SU-DHL-6 (cell line): ENCODE data around the gene SERTAD3.

Source experiments
- H2AFZ ChIP-seq: fragments of 200-600 bp; sonication (generic); 2 replicates; pipeline ENCODE4 v1.6.1; 2014; ENCODE audit warnings: low read depth, mild to moderate bottlenecking, moderate library complexity, mixed read lengths, antibody characterized with exemption, low read length; ENCODE audit not compliant: severe bottlenecking
- H3F3A ChIP-seq: fragments of 200-600 bp; shearing (Covaris generic); 2 replicates; pipeline ENCODE4 v1.6.0; 2016; ENCODE audit warnings: antibody characterized with exemption, mild to moderate bottlenecking; ENCODE audit not compliant: insufficient read depth
- H3K27ac ChIP-seq: fragments of 200-600 bp; sonication (generic); 2 replicates; pipeline ENCODE4 v1.5.1; 2016; ENCODE audit warnings: low read depth, mild to moderate bottlenecking, low read length, moderate library complexity, mixed read lengths
- H3K27me3 ChIP-seq: fragments of 200-600 bp; sonication (generic), shearing (Covaris generic); 2 replicates; pipeline ENCODE4 v1.6.0; 2014; ENCODE audit warnings: mild to moderate bottlenecking, low read length
- H3K36me3 ChIP-seq: fragments of 200-600 bp; sonication (generic); 2 replicates; pipeline ENCODE4 v1.6.1; 2014; ENCODE audit warnings: mild to moderate bottlenecking, low read length, mixed read lengths
- H3K4me2 ChIP-seq: fragments of 300-600, 200-600 bp; shearing (Covaris generic), sonication (generic); 2 replicates; pipeline ENCODE4 v1.6.0; 2014; ENCODE audit warnings: low read length, low read depth, mild to moderate bottlenecking; ENCODE audit not compliant: poor library complexity, severe bottlenecking
- H3K4me3 ChIP-seq: fragments of 200-600 bp; sonication (generic); 2 replicates; pipeline ENCODE4 v1.5.1; 2014; ENCODE audit warnings: antibody characterized with exemption, low read length, mild to moderate bottlenecking, mixed read lengths; ENCODE audit not compliant: insufficient read depth, poor library complexity, severe bottlenecking
- H3K79me2 ChIP-seq: fragments of 200-600 bp; sonication (generic); 2 replicates; pipeline ENCODE4 v1.6.1; 2014; ENCODE audit warnings: mild to moderate bottlenecking, low read length, moderate library complexity; ENCODE audit not compliant: insufficient read depth
- H3K9ac ChIP-seq: fragments of 200-600 bp; sonication (generic); 2 replicates; pipeline ENCODE4 v1.7.0; 2014; ENCODE audit warnings: mild to moderate bottlenecking, low read length
- H3K9me2 ChIP-seq: fragments of 200-600 bp; sonication (generic); replicated peaks from 2 replicates; pipeline ENCODE4 v1.6.1; 2014; ENCODE audit warnings: low read length; ENCODE audit not compliant: insufficient read depth
- H3K9me3 ChIP-seq: fragments of 200-600 bp; sonication (generic); 2 replicates; pipeline ENCODE4 v1.6.1; 2014; ENCODE audit warnings: low read length, mixed read lengths; ENCODE audit not compliant: insufficient read depth
- H4K20me1 ChIP-seq: fragments of 200-600 bp; sonication (generic); 2 replicates; pipeline ENCODE4 v1.6.1; 2014; ENCODE audit warnings: low read depth, mild to moderate bottlenecking, antibody characterized with exemption, low read length, moderate library complexity, mixed read lengths
- EZH2phosphoT487 ChIP-seq: fragments of 200-600 bp; sonication (generic), shearing (Covaris generic); conservative IDR thresholded peaks from 2 replicates; pipeline ENCODE4 v1.6.1; 2018; ENCODE audit warnings: mild to moderate bottlenecking, antibody characterized with exemption, low read length, moderate library complexity, mixed read lengths
- TF ChIP-seq, protein P1 (sequence below): fragments of 200-600 bp; sonication (generic); IDR thresholded peaks from one replicate; pipeline ENCODE4 v1.5.1; 2017; ENCODE audit warnings: antibody characterized with exemption, mild to moderate bottlenecking, low read length, moderate library complexity; ENCODE audit not compliant: insufficient read depth, poor library complexity, severe bottlenecking

Gene SERTAD3

DNA sequence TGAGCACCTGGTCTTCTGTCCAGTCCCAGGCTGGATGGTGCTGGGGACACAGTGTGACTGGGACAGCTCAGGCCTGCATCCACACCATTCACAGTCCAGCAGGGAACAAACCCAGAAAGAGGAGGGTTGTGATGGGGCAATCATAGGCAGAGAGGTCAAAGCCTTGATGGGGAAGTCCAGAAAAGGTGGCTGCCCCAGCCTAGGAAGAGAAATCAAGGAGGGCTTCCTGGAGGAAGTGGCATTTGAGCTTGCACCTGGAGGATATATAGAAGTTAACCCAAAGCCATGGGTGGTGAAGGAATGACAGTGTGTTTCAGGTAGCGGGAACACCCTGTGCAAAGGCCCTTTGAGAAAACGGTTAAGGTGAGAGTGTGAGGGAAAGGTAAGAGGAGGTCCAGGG lies 28.4 kb downstream of the SERTAD3 start:
- Histone ChIP-seq H3K4me3 (no peak overlapping the region), H3K27ac (no peak overlapping the region), H3K27me3 (no peaks in the 10 kb centered on the region), H3K9me2 (no peaks in the 10 kb centered on the region), H3K36me3 (no peaks in the 10 kb centered on the region), H3F3A (no peaks in the 10 kb centered on the region), H3K4me2 (no peak overlapping the region), H3K79me2 (no peaks in the 10 kb centered on the region), H2AFZ (no peak overlapping the region), H4K20me1 (no peaks in the 10 kb centered on the region), H3K9me3 (no peaks in the 10 kb centered on the region), H3K9ac (no peak overlapping the region)
- no peak for TF ChIP-seq EZH2phosphoT487
- TF ChIP-seq, protein P1, sequence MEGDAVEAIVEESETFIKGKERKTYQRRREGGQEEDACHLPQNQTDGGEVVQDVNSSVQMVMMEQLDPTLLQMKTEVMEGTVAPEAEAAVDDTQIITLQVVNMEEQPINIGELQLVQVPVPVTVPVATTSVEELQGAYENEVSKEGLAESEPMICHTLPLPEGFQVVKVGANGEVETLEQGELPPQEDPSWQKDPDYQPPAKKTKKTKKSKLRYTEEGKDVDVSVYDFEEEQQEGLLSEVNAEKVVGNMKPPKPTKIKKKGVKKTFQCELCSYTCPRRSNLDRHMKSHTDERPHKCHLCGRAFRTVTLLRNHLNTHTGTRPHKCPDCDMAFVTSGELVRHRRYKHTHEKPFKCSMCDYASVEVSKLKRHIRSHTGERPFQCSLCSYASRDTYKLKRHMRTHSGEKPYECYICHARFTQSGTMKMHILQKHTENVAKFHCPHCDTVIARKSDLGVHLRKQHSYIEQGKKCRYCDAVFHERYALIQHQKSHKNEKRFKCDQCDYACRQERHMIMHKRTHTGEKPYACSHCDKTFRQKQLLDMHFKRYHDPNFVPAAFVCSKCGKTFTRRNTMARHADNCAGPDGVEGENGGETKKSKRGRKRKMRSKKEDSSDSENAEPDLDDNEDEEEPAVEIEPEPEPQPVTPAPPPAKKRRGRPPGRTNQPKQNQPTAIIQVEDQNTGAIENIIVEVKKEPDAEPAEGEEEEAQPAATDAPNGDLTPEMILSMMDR = no peak

DNA sequence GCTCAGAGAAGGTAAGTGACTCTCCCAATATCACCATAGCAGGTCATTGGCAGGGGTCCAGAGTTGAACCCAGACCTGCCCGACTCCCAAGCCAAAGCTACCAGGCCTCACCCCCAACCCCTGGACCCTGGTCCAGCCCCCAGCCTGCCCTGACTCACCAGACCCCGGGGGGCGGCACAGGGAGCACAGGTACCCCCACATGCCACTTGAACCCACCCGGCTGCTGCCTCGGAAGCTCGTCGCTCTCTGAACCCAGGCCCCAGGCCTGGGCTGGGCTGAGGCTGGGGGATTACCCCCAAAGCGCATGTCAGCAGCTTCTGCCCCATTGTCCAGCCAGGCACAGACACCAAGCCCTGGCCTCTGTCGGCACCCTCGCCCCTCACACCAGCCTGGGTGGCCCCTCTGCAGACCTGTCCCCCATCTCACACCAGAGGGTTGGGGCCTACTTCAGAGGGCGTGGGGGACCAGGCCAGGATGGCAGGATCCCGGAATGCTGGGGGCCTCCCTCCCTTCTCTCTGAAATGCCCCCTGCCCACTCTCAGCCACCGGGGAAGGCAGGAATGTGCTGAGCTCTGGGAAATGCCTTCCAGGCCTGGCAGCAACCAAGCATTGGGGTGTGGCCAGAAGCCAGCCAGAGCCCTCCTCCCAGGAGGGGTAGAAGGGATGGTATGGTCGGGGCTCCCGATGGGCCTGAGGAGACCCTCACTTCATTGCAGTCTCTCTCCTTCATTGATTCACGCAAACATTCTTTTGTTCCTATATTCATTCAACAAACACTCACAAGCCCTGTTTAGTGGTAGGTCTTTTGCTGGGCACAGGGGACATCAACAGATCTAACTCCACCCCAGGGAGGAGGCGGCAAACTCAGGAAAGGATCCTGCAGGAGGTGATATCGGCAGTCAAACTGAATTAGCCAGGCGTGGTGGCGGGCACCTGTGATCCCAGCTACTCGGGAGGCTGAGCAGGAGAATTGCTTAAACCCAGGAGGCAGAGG lies 29.3 kb downstream of the SERTAD3 start:
- H3K36me3 ChIP-seq = no peaks in the 10 kb centered on the region
- no peak overlapping the region for H2AFZ ChIP-seq
- no peaks in the 10 kb centered on the region for H3K27me3 ChIP-seq
- H3K4me3 ChIP-seq = no peak overlapping the region
- no peaks in the 10 kb centered on the region for H3F3A ChIP-seq
- no peaks in the 10 kb centered on the region for H3K79me2 ChIP-seq
- H4K20me1 ChIP-seq = no peaks in the 10 kb centered on the region
- H3K27ac ChIP-seq = no peak overlapping the region
- no peak overlapping the region for H3K9ac ChIP-seq
- H3K9me3 ChIP-seq = no peaks in the 10 kb centered on the region
- TF ChIP-seq, protein P1 = no peak
- no peak for TF ChIP-seq EZH2phosphoT487
- no peak overlapping the region for H3K4me2 ChIP-seq
- no peaks in the 10 kb centered on the region for H3K9me2 ChIP-seq

DNA sequence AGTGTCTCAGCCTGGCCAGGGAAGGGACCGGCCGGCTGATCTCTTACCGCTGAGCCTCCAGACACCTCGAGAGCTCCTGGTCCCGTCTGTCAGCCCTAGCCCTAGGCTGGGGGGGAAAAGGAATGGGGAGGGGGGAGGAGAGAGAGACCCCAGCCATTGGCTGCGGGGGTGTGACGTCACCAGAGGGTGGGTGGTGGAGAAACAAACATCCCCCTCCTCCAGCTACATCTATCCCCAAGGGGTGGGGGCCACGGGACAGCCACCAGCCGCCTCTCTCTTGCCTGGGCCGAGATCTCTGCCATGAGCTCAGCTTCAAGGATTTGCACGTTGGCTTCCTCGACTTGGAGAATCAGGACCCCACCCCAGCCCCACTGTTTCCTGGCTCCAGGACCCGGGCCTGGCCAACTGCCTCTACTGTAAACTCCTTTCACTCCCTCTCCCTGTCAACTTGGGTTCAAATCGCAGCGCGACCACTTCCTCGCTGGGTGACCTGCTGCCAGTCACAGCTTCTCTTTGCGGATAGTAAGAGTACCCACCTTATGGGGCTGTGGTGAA lies 30.8 kb downstream of the SERTAD3 start, which contains the start of gene PRX:
Gene PRX, minus strand, starts transcription at position 88 of the 555 bp plus-strand sequence. CDS start 5,446 bp downstream, outside the sequence.
- H3K9me2 ChIP-seq = no peaks in the 10 kb centered on the region
- no peak within 1 kb of the TSS for H3K9ac ChIP-seq
- H2AFZ ChIP-seq = no peak within 1 kb of the TSS

More for the DNA sequence above, 30.8 kb downstream of the SERTAD3 start, which contains the start of gene PRX:
- no peaks in the 10 kb centered on the region for H3K79me2 ChIP-seq
- no peak within 1 kb of the TSS for H3K4me2 ChIP-seq
- H4K20me1 ChIP-seq = no peaks in the 10 kb centered on the region
- TF ChIP-seq, protein P1 = no peak
- no peak for TF ChIP-seq EZH2phosphoT487
- H3K27ac ChIP-seq = no peak within 1 kb of the TSS
- no peaks in the 10 kb centered on the region for H3F3A ChIP-seq
- H3K9me3 ChIP-seq = no peaks in the 10 kb centered on the region
- H3K36me3 ChIP-seq = no peaks in the 10 kb centered on the region
- H3K27me3 ChIP-seq = no peaks in the 10 kb centered on the region
- H3K4me3 ChIP-seq = no peak within 1 kb of the TSS
